Activated CD8-positive, alpha-beta T cell treated with anti-CD3 and anti-CD28 coated beads for 36 hours (primary cell): Measurements from ENCODE around the gene CRHBP. TPM values are rescaled to one million over a fixed set of nuclear protein-coding genes. Genes with fewer than 3 reads are reported as not detected.
"Not testable (repeated sequence)": the region's sequence is repeated elsewhere in the genome, so short reads cannot be mapped to it uniquely, and the experiment has no call there.

Experiments used
- ATAC-seq: fragments of 200-7000 bp; cut with Tn5 transposase; one replicate; pipeline ENCODE4 v1.10.0; 2021; ENCODE audit warnings: mild to moderate bottlenecking, moderate library complexity
- CTCF ChIA-PET: fragments of 350-600 bp; sonication (Branson Sonifier 250); formaldehyde crosslinking; loops from one replicate; lab custom pipeline; 2021; ENCODE audit warnings: antibody characterized with exemption; lab: Charles Lee
- POLR2A ChIA-PET: fragments of 350-600 bp; sonication (Branson Sonifier 250); formaldehyde crosslinking; loops from one replicate; lab custom pipeline; 2021; ENCODE audit warnings: antibody characterized with exemption; lab: Charles Lee
- DNase-seq: peaks from one replicate; pipeline ENCODE4 v3.0.0-alpha.2; 2020
- H3K27ac Mint-ChIP-seq: one replicate; pipeline ENCODE4 v1.8.0; 2021; ENCODE audit warnings: mild to moderate bottlenecking, mixed read lengths
- H3K27me3 Mint-ChIP-seq: one replicate; pipeline ENCODE4 v1.8.0; 2021; ENCODE audit warnings: mixed read lengths
- H3K36me3 Mint-ChIP-seq: one replicate; pipeline ENCODE4 v1.8.0; 2021; ENCODE audit warnings: low read depth, mixed read lengths
- H3K4me1 Mint-ChIP-seq: one replicate; pipeline ENCODE4 v1.8.0; 2021; ENCODE audit warnings: low read depth, mixed read lengths
- H3K4me3 Mint-ChIP-seq: one replicate; pipeline ENCODE4 v1.8.0; 2021; ENCODE audit warnings: mild to moderate bottlenecking, moderate library complexity, mixed read lengths
- H3K9me3 Mint-ChIP-seq: one replicate; pipeline ENCODE4 v1.8.0; 2021; ENCODE audit warnings: mixed read lengths
- CTCF ChIP-seq: fragments of 200-600 bp; IDR thresholded peaks from one replicate; pipeline ENCODE4 v1.8.0; 2022; ENCODE audit warnings: antibody characterized with exemption, mild to moderate bottlenecking
- intact Hi-C: fragments of 100-400 bp; cut with micrococcal nuclease; formaldehyde crosslinking; loops from one replicate; pipeline ENCODE4 v1.10.0; 2022
- total RNA-seq, 2 experiments: library from RNA; stranded (reverse); gene quantifications; one replicate each; pipeline ENCODE4 v1.2.3, GENCODE V29; 2021

CRHBP gene
- total RNA-seq, 2 experiments from 2014 or later: not detected

- no peaks in the 10 kb centered on the region for H3K36me3 Mint-ChIP-seq
- DNase-seq (no peak), ATAC-seq (no peak)
- CTCF ChIA-PET: no interaction called here
- H3K27ac Mint-ChIP-seq: no peak overlapping the region
- H3K4me1 Mint-ChIP-seq: peaks cover 5% of the 10 kb centered on the region
- H3K27me3 Mint-ChIP-seq: peaks cover 6% of the 10 kb centered on the region
- no peaks in the 10 kb centered on the region for H3K9me3 Mint-ChIP-seq
- H3K4me3 Mint-ChIP-seq: no peak overlapping the region
- intact Hi-C loops: no loop called here
- POLR2A ChIA-PET: no interaction called here
- no peak for TF ChIP-seq CTCF
Observed at GRCh38 chr5:76941000-76941399, 11.8 kb upstream of the CRHBP start.

DNA sequence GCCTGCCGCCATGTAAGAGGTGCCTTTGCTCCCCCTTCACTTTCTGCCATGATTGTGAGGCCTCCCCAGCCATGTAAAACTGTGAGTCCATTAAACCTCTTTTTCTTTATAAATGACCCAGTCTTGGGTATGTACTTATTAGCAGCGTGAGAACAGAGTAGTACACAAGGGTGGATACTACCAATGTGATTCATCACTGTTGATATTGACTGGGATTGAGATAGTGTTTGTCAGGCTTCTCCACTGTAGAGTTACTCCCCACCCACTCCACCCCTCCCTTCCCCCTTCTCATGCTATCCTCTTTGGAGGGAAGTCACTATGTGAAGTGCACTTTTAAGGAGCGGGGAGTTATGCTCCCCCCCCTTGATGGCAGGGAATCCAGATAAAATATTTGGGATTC, 11.4 kb upstream of the CRHBP start:
- ATAC-seq: no peak
- H3K4me1 Mint-ChIP-seq: peaks cover 5% of the 10 kb centered on the region
- H3K9me3 Mint-ChIP-seq: no peaks in the 10 kb centered on the region
- DNase-seq: no peak
- H3K27ac Mint-ChIP-seq: no peak overlapping the region
- peaks cover 6% of the 10 kb centered on the region for H3K27me3 Mint-ChIP-seq
- CTCF ChIA-PET: no interaction called here
- POLR2A ChIA-PET: no interaction called here
- no peaks in the 10 kb centered on the region for H3K36me3 Mint-ChIP-seq
- H3K4me3 Mint-ChIP-seq: no peak overlapping the region
- intact Hi-C loops: no loop called here
- no peak for TF ChIP-seq CTCF

DNA sequence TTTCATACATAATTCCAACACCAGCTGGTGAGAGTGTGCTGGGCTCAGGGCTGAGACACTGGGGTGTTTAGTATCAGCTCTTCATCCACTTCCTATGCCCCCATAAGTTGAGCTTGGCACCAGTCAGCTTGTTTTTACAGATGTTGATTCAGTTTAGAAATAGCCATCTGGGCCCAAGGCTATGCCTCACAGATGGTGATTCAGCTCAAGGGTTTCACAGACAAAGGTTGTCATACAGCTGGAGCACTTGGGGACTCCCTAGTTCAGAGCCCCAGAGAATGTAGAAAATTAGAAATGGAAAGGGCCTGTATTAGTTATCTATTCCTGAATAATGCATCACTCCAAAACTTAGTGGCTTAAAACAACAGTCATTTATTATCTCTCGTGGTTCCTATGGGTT, 10.3 kb upstream of the CRHBP start:
- ATAC-seq (no peak), DNase-seq (no peak)
- intact Hi-C loops: no loop called here
- Mint-ChIP-seq H3K36me3 (no peaks in the 10 kb centered on the region), H3K4me1 (peaks cover 5% of the 10 kb centered on the region), H3K4me3 (no peak overlapping the region), H3K9me3 (no peaks in the 10 kb centered on the region), H3K27me3 (peaks cover 9% of the 10 kb centered on the region), H3K27ac (no peak overlapping the region)
- TF ChIP-seq CTCF: no peak
- ChIA-PET CTCF (no interaction called here), POLR2A (no interaction called here)

- H3K9me3 Mint-ChIP-seq: no peaks in the 10 kb centered on the region
- H3K27me3 Mint-ChIP-seq: peaks cover 9% of the 10 kb centered on the region
- ATAC-seq (no peak), DNase-seq (no peak)
- ChIA-PET POLR2A (no interaction called here), CTCF (no interaction called here)
- no peak overlapping the region for H3K27ac Mint-ChIP-seq
- intact Hi-C loops: no loop called here
- no peak overlapping the region for H3K4me3 Mint-ChIP-seq
- H3K4me1 Mint-ChIP-seq: peaks cover 3% of the 10 kb centered on the region
- H3K36me3 Mint-ChIP-seq: no peaks in the 10 kb centered on the region
- no peak for TF ChIP-seq CTCF
Observed at GRCh38 chr5:76943006-76943405, 9.8 kb upstream of the CRHBP start.

- ChIA-PET CTCF (interaction anchor here (1.2 kb wide), 1 partner anchor 67 kb away, joined by 3 read pairs; no protein-coding TSS in a partner anchor), POLR2A (no interaction called here)
- ATAC-seq (no peak), DNase-seq (no peak)
- Mint-ChIP-seq H3K4me3 (no peak overlapping the region), H3K27me3 (peaks cover 15% of the 10 kb centered on the region), H3K36me3 (no peaks in the 10 kb centered on the region), H3K27ac (no peak overlapping the region), H3K9me3 (no peaks in the 10 kb centered on the region), H3K4me1 (no peaks in the 10 kb centered on the region)
- TF ChIP-seq CTCF: no peak
- intact Hi-C loops: no loop called here
Observed at GRCh38 chr5:76944638-76945037, 8.2 kb upstream of the CRHBP start.

- H3K27ac Mint-ChIP-seq, ATAC-seq, H3K4me1 Mint-ChIP-seq, H3K9me3 Mint-ChIP-seq, POLR2A ChIA-PET, DNase-seq, H3K4me3 Mint-ChIP-seq, CTCF ChIA-PET, intact Hi-C loops, H3K36me3 Mint-ChIP-seq: not testable (repeated sequence)
- peaks cover 15% of the 10 kb centered on the region for H3K27me3 Mint-ChIP-seq
Observed at GRCh38 chr5:76945238-76945637, 7.6 kb upstream of the CRHBP start.
